Osteocyte (in vitro differentiated cells): Measurements from ENCODE around the gene ADGRG4. TPM values are rescaled to one million over a fixed set of nuclear protein-coding genes. Genes with fewer than 3 reads are reported as not detected.
"Not testable (repeated sequence)": the region's sequence is repeated elsewhere in the genome, so short reads cannot be mapped to it uniquely, and the experiment has no call there.

ENCODE experiments used
- DNase-seq: peaks from one replicate; pipeline ENCODE4 v3.0.0; 2021; ENCODE audit warnings: mixed read lengths; ENCODE audit not compliant: unreplicated experiment; ENCODE audit errors: extremely low spot score
- H3K27ac Mint-ChIP-seq: one replicate; pipeline ENCODE4 v1.8.0; 2021; ENCODE audit warnings: mild to moderate bottlenecking, mixed read lengths; ENCODE audit not compliant: unreplicated experiment
- H3K27me3 Mint-ChIP-seq: one replicate; pipeline ENCODE4 v1.8.0; 2021; ENCODE audit warnings: mixed read lengths; ENCODE audit not compliant: unreplicated experiment
- H3K36me3 Mint-ChIP-seq: one replicate; pipeline ENCODE4 v1.8.0; 2021; ENCODE audit warnings: mixed read lengths; ENCODE audit not compliant: unreplicated experiment
- H3K4me1 Mint-ChIP-seq: one replicate; pipeline ENCODE4 v1.8.0; 2021; ENCODE audit warnings: mixed read lengths; ENCODE audit not compliant: unreplicated experiment
- H3K4me3 Mint-ChIP-seq: one replicate; pipeline ENCODE4 v1.8.0; 2021; ENCODE audit warnings: mild to moderate bottlenecking, moderate library complexity, mixed read lengths; ENCODE audit not compliant: unreplicated experiment
- H3K9me3 Mint-ChIP-seq: one replicate; pipeline ENCODE4 v1.8.0; 2021; ENCODE audit warnings: mixed read lengths; ENCODE audit not compliant: unreplicated experiment
- long read RNA-seq: library from polyadenylated mRNA; unstranded; transcript quantifications from one replicate; pipeline ENCODE4 v2.0.0, GENCODE V29; 2021
- total RNA-seq: library from RNA; stranded (reverse); gene quantifications from 2 replicates; pipeline ENCODE4 v1.2.1, GENCODE V29; 2021
- TF ChIP-seq, protein P1 (sequence below): fragments of 200-600 bp; sonication (generic); IDR thresholded peaks from 2 replicates; pipeline ENCODE4 v1.5.0; 2021; ENCODE audit warnings: antibody characterized with exemption, mild to moderate bottlenecking, moderate library complexity

ADGRG4 gene, protein sequence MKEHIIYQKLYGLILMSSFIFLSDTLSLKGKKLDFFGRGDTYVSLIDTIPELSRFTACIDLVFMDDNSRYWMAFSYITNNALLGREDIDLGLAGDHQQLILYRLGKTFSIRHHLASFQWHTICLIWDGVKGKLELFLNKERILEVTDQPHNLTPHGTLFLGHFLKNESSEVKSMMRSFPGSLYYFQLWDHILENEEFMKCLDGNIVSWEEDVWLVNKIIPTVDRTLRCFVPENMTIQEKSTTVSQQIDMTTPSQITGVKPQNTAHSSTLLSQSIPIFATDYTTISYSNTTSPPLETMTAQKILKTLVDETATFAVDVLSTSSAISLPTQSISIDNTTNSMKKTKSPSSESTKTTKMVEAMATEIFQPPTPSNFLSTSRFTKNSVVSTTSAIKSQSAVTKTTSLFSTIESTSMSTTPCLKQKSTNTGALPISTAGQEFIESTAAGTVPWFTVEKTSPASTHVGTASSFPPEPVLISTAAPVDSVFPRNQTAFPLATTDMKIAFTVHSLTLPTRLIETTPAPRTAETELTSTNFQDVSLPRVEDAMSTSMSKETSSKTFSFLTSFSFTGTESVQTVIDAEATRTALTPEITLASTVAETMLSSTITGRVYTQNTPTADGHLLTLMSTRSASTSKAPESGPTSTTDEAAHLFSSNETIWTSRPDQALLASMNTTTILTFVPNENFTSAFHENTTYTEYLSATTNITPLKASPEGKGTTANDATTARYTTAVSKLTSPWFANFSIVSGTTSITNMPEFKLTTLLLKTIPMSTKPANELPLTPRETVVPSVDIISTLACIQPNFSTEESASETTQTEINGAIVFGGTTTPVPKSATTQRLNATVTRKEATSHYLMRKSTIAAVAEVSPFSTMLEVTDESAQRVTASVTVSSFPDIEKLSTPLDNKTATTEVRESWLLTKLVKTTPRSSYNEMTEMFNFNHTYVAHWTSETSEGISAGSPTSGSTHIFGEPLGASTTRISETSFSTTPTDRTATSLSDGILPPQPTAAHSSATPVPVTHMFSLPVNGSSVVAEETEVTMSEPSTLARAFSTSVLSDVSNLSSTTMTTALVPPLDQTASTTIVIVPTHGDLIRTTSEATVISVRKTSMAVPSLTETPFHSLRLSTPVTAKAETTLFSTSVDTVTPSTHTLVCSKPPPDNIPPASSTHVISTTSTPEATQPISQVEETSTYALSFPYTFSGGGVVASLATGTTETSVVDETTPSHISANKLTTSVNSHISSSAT (N-terminal part only)
- 0.13 and 0.16 TPM in 2 replicates for total RNA-seq
- long read RNA-seq, partial matches to known transcripts, result 0 of 1 reads
- long read RNA-seq, other reads (novel, unspliced or antisense), result 1 of 1 reads

DNA sequence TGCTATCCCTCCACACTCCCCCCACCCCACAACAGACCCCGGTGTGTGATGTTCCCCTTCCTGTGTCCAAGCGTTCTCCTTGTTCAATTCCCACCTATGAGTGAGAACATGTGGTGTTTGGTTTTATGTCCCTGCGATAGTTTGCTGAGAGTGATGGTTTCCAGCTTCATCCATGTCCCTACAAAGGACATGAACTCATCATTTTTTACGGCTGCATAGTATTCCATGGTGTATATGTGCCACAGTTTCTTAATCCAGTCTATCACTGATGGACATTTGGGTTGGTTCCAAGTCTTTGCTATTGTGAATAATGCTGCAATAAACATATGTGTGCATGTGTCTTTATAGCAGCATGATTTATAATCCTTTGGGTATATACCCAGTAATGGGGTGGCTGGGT is at the start of gene ADGRG4:
Gene ADGRG4, plus strand, starts transcription at position 243 of the 400 bp plus-strand sequence. CDS start 7,815 bp downstream, outside the sequence.
- H3K4me1 Mint-ChIP-seq, DNase-seq, H3K9me3 Mint-ChIP-seq, H3K36me3 Mint-ChIP-seq, H3K4me3 Mint-ChIP-seq, H3K27ac Mint-ChIP-seq: not testable (repeated sequence)
- peaks cover 16% of the 10 kb centered on the region for H3K27me3 Mint-ChIP-seq

DNA sequence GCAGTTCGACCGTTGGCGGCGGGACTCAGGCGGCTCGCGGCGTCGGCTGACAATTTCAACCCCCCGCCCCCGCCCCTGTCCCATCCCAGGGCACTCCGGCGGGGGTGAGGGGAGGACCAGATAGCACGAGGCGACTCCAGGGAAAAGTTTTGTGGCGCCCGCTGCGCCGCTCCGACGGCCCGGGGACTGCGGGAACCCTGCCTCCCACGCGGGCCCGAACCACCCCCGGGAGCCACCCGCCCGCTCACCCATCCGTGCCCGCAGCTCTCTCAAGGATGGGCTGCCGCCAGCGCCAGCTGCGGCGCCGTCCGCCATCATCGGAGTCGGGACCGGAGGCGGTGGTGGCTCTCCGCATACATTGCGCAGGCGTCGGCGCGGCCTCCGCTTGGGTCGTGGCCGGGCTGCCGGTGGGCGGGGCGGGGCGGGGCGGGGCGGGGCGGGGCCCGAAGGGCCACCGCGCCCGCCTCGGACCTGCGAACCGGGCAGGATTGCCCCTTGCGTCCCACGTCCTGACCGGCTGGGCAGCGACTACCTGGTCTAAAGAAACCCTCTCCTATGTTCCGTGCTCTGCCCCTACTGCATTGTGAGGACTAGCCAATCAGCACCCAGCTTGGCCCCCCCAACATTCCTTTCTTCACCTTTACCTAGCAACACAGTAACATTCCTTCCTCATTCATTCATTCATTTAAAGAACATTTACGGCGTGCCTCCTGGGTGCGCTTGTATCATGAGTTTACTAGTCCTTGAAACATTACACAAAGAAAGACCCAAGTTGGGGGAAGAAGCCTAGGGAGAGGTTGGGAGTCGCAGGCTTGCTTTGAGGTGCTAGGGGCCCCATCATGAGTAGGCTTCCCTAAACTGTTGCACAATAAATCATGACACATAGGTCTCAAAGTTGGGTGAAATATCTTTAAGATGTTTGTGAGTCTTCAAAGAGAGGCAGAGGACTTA is 49.4 kb upstream of the ADGRG4 start, which contains the start of gene MAP7D3:
Gene MAP7D3, minus strand, starts transcription at position 360 of the 951 bp plus-strand sequence. Its CDS starts 42 bp downstream, at position 318.
- Mint-ChIP-seq H3K4me1 (peaks cover 50% of the 10 kb centered on the region), H3K27ac (peak within 1 kb of the TSS; percentile 72), H3K4me3 (peak within 1 kb of the TSS; percentile 77), H3K27me3 (no peaks in the 10 kb centered on the region), H3K36me3 (no peaks in the 10 kb centered on the region), H3K9me3 (no peaks in the 10 kb centered on the region)
- TF ChIP-seq, protein P1, sequence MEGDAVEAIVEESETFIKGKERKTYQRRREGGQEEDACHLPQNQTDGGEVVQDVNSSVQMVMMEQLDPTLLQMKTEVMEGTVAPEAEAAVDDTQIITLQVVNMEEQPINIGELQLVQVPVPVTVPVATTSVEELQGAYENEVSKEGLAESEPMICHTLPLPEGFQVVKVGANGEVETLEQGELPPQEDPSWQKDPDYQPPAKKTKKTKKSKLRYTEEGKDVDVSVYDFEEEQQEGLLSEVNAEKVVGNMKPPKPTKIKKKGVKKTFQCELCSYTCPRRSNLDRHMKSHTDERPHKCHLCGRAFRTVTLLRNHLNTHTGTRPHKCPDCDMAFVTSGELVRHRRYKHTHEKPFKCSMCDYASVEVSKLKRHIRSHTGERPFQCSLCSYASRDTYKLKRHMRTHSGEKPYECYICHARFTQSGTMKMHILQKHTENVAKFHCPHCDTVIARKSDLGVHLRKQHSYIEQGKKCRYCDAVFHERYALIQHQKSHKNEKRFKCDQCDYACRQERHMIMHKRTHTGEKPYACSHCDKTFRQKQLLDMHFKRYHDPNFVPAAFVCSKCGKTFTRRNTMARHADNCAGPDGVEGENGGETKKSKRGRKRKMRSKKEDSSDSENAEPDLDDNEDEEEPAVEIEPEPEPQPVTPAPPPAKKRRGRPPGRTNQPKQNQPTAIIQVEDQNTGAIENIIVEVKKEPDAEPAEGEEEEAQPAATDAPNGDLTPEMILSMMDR, result no peak
- DNase-seq, result peak; percentile 87

DNA sequence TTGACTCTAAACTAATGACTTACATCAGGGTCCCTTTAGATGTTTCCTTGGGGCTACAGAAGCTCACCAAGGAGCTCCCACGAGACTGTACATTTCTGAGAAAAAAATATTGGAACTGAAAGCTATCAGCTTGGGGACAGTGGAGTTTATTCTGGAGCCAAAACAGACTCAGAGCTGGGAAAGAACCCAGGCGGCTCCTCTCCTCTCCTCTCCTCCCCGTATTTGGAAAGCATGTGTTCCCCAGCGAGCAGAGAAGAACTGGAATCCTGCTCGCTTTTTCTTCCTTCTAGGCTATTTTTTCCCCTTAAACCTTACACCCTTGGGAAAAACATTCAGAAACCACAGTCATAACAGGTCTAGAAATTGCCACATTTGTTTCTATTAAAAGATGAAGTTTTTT is 45.2 kb upstream of the ADGRG4 start:
- peaks cover 4% of the 10 kb centered on the region for H3K9me3 Mint-ChIP-seq
- TF ChIP-seq, protein P1, result no peak
- H3K4me1 Mint-ChIP-seq, result peaks cover 62% of the 10 kb centered on the region
- no peak for DNase-seq
- H3K27me3 Mint-ChIP-seq, result no peaks in the 10 kb centered on the region
- H3K36me3 Mint-ChIP-seq, result no peaks in the 10 kb centered on the region
- peak overlapping the region; percentile 77 for H3K4me3 Mint-ChIP-seq
- peak overlapping the region; percentile 89 for H3K27ac Mint-ChIP-seq

DNA sequence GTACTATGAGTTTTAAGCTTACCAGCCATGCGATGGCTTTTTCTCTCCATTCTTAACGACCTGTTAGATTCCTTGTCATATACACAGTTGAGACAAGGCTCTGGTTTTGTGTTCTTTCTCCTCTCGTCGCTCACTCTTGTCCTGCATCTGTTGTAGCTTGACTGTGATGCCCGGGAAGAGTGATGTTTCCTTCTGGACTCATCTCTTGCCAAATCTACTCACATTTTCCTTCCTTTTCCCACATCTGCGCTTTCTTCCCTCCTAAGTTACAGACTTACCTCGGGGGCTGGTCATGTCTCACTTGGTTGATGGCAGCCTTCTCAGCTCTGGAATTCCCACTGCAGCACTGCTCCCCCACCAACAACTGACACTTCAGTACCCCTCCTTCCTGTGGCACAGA is 44.7 kb upstream of the ADGRG4 start:
- Mint-ChIP-seq H3K4me3 (peak overlapping the region; percentile 77), H3K36me3 (no peaks in the 10 kb centered on the region), H3K27me3 (no peaks in the 10 kb centered on the region), H3K4me1 (peaks cover 67% of the 10 kb centered on the region), H3K9me3 (peaks cover 4% of the 10 kb centered on the region), H3K27ac (peak overlapping the region; percentile 89)
- DNase-seq, result no peak
- TF ChIP-seq, protein P1, result no peak
